CD4-positive, alpha-beta T cell treated with Interleukin-21 for 1 hour (primary cell): ENCODE measurements around the gene IFNL3.
A peak's percentile ranks its signal among the peaks of the same experiment; 100 is the strongest.
"Not testable (repeated sequence)": the region's sequence is repeated elsewhere in the genome, so short reads cannot be mapped to it uniquely, and the experiment has no call there.

Experiments
- DNase-seq: peaks from one replicate; pipeline ENCODE4 v3.0.0-alpha.2; 2020

Gene IFNL3

GRCh38 chr19:39252458-39252857 is 7.7 kb upstream of the IFNL3 start:
- DNase-seq: no peak

- no peak for DNase-seq
These were observed 7.0 kb upstream of the IFNL3 start for GRCh38 chr19:39251846-39252245.

GRCh38 chr19:39251081-39251480 is 6.3 kb upstream of the IFNL3 start:
- DNase-seq: no peak

- no peak for DNase-seq
These were observed 4.0 kb upstream of the IFNL3 start, which contains the start of gene IFNL4 for GRCh38 chr19:39248806-39249205. TSS of gene IFNL4 (minus strand) at chr19:39248856.

GRCh38 chr19:39247701-39248664 is 3.2 kb upstream of the IFNL3 start:
- no peak for DNase-seq

- peak; percentile 60 for DNase-seq
These were observed 2.3 kb upstream of the IFNL3 start for GRCh38 chr19:39246951-39247669.

- DNase-seq: not testable (repeated sequence)
These were observed 360 bp upstream of the IFNL3 start for GRCh38 chr19:39245166-39245565.

GRCh38 chr19:39243741-39244140 is 1.1 kb downstream of the IFNL3 start:
- not testable (repeated sequence) for DNase-seq

GRCh38 chr19:39240421-39240820 is 4.4 kb downstream of the IFNL3 start:
- DNase-seq: no peak

- no peak for DNase-seq
These were observed 5.9 kb downstream of the IFNL3 start for GRCh38 chr19:39238944-39239343.

- no peak for DNase-seq
These were observed 6.6 kb downstream of the IFNL3 start for GRCh38 chr19:39238209-39238608.

GRCh38 chr19:39237200-39238184 is 7.3 kb downstream of the IFNL3 start:
- peak; percentile 47 for DNase-seq

GRCh38 chr19:39236527-39236926 is 8.3 kb downstream of the IFNL3 start:
- peak; percentile 35 for DNase-seq

- no peak for DNase-seq
These were observed 12.1 kb downstream of the IFNL3 start for GRCh38 chr19:39232708-39233107.

- DNase-seq: no peak
These were observed 14.6 kb downstream of the IFNL3 start for GRCh38 chr19:39230096-39230764.

GRCh38 chr19:39224910-39225309 is 19.9 kb downstream of the IFNL3 start:
- no peak for DNase-seq

- DNase-seq: no peak
These were observed 21.0 kb downstream of the IFNL3 start for GRCh38 chr19:39223703-39224279.

- DNase-seq: peak; percentile 19
These were observed 25.7 kb downstream of the IFNL3 start for GRCh38 chr19:39219108-39219507.

GRCh38 chr19:39218230-39219007 is 26.4 kb downstream of the IFNL3 start:
- no peak for DNase-seq

GRCh38 chr19:39217094-39217493 is 27.7 kb downstream of the IFNL3 start:
- DNase-seq: no peak

- DNase-seq: not testable (repeated sequence)
These were observed 29.5 kb downstream of the IFNL3 start for GRCh38 chr19:39215323-39215722.
